NCI-H345 treated with DMSO at 0.1 percent for 48 hours (cell line): Measurements from ENCODE around the gene CCDC28B.
"Not testable (repeated sequence)": the region's sequence is repeated elsewhere in the genome, so short reads cannot be mapped to it uniquely, and the experiment has no call there.

Source experiments
- DNase-seq: peaks from one replicate; lab custom pipeline; 2025; ENCODE audit not compliant: unreplicated experiment; lab: John Stamatoyannopoulos, UW

The CCDC28B gene

DNA sequence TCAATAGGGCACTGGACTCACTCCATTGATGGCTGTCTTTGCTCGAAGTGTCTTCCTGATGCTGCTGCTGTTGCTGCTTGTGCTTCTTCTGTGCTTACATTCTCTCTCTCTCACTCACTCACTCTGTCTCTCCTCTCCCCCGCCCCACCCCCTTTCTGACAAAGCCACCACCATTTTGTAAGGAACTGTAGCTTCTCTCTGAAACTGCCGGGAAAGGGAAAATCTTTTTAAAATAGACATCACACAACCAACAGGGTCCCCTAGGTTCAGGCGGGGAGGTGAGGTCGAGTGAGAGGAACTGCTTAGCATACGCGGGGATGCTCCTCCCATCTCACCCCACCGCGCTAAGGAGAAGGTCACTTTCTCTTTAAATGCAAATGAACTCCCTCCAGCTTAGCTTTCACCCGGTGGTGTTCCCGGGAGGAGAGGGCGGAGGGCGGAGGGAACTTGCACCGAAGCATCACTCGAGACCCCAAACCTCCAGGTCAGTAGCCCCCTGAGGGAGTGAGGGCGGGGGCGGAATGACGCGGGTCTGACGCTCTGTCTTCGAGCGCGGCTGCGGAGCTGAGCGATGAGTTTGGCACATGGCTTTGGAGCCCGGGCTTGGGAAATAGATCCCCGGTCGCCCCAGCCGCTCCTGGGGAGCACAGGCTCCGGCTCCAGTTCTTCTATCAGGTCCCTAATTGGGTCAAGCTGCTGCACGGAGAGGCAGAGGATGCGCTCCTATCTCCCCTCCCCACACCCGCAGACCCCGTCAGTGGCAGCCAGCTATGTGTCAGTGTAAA is at the start of gene CCDC28B:
Gene CCDC28B, plus strand, starts transcription at position 370 of the 785 bp plus-strand sequence. CDS start 1,341 bp downstream, outside the sequence.
- DNase-seq = peak; percentile 39

DNA sequence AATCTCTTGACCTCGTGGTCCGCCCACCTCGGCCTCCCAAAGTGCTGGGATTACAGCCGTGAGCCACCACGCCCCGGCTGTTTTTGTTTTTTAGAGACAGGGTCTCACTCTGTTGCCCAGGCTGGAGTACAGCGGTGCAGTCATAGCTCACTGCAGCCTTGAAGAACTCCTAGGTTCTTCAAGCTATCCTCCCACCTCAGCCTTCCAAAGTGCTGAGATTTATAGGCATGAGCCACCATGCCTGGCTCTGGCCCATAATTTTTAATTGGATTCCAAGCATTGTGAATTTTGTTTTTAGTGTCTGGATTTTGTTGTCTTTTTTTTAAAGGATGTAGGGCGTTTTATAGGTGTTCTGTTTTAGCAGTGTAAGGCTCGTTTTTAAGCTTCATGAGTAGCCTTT is 49.5 kb upstream of the CCDC28B start:
- no peak for DNase-seq

DNA sequence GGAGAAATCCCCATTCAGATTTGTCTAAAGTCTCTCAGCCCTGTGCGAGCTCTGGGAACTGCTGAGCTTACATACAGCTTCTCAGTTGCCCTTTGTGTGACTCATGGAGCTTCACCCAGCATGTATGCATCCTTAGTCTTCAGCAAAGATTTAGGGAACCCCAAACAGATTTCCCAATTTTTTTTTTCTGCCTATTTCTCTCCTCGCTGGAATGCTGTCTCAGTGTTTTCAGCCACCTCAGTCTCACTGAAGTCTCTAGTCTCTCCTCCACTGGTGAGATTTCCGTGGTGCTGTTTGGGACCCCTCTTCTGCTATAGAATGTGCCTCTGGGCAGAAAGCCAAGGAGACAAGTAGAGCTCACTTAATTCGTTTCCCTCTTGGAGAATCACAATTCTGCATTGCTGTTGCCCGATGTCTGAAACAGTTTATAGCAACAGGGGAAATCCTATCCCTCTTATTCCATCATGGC is 49.0 kb upstream of the CCDC28B start:
- peak; percentile 12 for DNase-seq

DNA sequence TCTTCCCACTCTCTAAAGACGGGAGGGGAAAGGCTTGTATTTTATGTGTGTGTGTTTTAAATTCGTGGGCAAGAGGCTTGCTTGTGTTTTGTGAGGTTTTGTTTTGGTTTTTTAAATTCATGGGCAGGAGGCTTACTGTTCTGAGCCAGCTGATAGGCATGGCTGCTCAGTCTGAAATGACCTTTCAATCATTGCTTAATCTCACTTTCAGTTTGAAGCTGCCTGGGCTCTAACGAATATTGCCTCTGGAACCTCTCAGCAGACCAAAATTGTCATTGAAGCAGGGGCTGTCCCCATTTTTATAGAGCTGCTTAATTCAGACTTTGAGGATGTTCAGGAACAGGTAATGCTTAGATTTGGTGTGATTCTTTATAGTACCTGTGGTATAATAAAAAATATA is 41.2 kb upstream of the CCDC28B start:
- DNase-seq = no peak

DNA sequence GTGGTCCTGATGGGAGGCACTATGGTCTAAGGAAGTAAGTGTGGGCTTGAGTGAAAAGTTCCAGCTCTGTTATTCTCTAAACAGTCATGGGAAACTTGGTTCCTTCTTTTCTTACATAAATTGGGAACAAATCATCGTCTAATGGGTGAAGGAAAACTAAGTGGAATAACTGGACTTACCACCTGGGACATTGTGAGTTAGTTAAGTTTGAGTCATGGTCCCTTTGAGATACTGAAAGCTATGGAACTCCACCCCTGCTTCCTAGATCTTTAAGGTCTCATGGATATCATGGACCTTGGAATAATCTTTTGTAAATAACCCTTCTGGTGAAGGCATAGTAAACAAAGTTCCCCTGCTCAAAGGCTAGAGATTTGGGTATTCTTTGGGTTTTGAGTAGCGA is 37.0 kb upstream of the CCDC28B start:
- no peak for DNase-seq

DNA sequence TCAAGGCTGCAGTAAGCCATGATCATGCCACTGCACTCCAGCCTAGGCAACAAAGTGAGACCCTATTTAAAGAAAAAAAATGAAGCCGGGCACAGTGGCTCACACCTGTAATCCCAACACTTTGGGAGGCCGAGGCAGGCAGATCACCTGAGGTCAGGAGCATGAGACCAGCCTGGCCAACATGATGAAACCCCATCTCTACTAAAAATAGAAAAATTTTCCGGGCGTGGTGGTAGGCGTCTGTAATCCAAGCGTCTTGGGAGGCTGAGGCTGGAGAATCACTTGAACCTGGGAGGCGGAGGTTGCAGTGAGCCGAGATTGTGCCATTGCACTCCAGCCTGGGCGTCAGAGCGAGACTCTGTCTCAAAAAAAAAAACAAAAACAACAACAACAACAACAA is 34.8 kb upstream of the CCDC28B start:
- DNase-seq = not testable (repeated sequence)

DNA sequence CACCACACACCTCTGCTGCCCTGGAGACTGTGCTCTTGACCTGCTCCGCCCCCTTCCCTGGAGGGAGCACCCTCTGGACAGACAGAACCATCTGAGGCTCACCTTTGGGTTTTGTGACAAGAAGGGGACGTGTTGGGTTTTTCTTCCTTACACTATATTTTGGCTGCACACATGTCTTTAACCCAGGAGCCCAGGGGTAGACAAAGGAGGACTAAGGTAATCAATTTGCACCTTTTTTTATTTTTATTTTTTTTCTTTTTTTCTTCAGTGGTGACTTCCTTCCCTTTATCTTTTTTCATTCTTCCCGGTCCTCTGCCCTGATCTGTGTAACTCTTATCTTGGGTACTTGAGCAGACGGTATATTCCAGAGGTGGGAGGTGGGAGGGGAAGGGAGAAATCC is 29.4 kb upstream of the CCDC28B start:
- DNase-seq = no peak

DNA sequence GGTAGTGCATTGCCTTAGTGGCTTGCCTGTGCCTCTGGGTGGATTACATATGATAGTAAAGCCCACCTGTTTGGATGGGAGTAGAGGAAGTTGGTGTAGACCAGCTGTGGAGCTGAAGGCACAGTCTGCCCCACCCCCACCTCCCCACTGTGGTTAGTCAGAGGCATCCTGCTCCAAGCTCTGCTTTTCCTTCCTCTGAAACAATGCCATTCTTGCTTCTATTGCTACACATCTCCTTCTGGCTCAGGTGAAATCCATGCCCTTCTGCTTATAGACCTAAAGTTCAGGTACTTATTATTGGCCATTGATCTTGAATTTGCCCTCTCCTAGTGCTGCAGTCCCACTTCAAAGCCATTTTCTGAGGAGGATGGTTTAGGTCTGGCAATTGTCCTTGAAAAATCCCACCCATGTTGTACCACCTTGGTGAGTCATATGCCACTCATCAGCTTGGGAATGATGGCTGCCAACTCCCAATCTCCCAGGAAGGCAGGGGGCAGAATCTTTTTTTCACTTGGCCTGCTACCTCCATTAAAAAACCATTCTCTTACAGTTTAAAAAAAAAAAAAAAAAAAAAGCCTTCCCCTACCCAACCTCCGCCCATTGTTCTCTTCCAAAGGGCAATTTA is 27.7 kb upstream of the CCDC28B start:
- DNase-seq = no peak

DNA sequence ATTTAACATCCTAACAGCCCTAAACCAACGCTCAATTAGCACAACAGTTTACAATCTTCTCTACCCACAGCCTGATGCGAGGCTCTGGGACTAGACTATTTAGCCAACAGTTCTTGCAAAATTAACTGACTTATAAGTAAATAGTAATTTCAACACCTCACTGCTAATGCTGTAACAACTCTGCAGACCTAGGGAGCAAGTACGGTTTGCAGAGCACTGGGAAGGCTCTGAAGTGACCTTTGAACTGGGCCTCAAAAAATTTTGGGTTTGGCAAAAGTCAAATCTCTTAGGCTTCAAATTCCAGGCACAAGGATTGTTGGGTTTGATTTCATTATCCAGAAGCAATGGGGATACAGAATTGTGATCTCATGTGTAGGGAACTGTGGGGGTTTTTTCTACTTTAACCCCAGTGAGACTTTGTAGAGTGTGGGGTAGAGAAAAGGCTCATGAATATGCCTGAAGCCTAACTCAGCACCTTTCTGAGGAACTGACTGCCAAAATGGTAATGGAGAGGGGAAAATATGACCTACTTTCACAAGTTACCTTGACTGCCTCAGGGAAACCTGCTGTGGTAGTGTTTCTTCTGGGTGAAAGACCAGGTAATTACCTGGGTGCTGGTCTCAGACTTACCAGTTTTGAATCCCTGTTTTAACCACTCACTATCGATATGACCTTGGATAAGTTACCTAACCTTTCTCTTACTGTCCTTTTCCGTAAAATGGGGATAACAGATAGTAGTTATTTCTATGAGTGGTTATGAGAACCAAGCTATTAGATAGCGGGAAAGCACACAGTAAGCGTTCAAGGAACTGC is 21.8 kb upstream of the CCDC28B start:
- no peak for DNase-seq

DNA sequence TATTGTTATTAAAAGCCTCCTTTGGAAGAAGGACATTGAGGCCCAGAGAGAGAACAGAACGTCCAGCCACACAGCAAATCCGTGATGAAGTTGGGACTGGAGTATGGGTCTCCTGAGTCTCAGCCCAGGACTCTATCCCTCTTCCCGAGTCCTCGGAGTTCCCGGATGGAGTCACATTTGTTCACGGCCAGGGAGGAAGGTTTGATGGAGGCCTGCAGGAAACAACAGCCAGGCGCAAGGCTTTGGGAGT is 21.3 kb upstream of the CCDC28B start:
- no peak for DNase-seq

DNA sequence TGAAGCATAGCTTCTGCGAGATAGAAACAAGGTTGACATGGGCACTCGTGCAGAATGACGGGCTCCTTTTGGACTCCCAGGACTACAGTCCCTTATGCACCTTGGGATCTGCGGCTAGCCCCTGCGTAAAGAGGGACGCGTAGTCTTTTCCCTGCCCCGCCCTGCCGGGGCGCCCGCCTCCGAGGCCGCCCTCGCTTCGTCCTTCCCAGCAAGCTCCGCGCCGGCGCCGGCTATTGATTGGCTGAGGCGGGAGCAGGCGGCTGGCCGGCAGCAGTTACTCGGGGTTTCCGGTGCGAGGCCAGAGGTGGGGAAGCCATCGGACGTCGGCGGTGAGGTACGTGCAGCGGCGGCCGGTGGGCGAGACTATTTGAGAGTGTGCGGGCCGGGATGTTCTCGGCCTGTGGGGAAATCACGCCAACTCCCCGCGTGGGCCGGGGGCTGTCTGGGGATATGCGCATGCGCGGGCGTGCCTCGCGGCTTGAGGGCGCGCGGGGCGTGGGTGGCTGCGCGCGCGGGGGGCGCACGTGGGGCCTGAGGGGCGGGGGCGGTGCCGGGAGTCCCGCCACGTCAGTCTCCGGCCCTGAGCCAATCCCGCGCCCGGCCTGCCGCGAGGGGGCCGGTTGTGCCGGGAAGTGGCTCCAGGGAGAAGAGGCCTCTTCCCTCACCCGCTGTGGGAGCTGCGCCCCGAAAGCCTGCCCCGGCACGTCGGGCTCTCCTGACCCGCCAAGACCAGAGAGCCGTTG is 20.8 kb upstream of the CCDC28B start, which contains the start of gene TXLNA:
Gene TXLNA, plus strand, starts transcription at position 233 of the 743 bp plus-strand sequence. CDS start 671 bp downstream, outside the sequence.
- DNase-seq = peak; percentile 82

DNA sequence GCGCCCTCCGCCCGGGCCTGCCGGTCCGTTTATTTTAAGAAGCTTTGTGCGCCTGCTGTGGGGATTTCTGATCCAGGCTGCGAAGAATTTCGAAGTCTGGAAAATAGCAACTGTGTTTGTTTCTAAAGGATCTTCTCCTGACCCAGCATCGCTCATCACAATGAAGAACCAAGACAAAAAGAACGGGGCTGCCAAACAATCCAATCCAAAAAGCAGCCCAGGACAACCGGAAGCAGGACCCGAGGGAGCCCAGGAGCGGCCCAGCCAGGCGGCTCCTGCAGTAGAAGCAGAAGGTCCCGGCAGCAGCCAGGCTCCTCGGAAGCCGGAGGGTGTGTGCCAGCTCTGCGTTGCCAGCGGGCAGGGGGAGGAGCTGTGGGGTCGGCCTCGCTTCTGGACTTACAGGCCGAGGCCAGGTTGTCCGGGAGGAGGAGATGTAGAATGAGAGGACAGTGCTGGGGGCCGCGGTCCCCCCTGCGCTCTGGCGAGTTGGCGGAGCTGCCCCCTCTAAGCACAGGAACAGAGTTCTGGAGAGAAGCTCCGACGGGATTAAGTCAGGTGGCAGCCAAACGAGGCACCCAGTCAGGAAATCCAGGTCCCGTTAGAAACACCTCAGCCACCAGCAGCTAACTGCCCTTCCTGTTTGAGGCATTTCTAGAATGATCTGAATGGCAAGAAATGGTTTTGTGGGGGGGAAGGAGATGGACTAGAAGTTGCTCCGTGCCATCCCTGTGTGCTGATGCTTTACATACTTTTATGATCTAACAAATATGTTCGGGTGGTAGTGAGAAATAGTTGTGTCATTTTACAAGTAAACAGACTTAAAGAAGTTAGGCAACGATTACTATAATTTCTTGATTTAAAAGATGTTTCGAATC is 20.0 kb upstream of the CCDC28B start:
- peak; percentile 23 for DNase-seq

DNA sequence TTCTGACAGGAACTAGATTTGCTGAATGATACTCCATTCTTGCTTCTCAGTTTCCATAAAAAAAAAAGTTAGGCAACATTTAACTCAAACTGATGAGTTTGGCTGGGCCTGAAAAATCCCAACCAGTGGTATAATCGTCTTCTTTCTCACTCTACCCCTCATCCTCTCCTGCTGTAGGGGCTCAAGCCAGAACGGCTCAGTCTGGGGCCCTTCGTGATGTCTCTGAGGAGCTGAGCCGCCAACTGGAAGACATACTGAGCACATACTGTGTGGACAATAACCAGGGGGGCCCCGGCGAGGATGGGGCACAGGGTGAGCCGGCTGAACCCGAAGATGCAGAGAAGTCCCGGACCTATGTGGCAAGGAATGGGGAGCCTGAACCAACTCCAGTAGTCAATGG is 19.3 kb upstream of the CCDC28B start:
- DNase-seq = no peak

DNA sequence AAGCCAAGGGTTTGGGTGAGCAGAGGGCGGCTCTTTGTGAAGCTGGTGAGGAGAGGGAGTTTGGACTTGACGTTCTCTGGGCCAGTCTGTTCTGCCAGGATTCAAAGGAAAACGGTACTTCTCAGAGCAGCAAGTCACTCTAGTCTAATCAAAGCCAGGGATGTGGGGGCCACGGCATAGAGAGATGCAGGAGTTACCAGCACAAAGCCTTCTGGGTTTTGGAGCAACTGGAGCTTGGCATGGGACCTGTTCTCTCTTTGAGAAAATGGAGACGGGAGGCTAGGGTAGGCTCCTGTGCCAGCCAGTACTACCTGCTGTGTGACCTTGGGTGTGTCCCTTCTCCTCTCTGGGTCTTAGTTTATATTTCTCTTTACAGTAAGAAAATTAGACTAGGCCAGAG is 18.8 kb upstream of the CCDC28B start:
- DNase-seq = no peak

DNA sequence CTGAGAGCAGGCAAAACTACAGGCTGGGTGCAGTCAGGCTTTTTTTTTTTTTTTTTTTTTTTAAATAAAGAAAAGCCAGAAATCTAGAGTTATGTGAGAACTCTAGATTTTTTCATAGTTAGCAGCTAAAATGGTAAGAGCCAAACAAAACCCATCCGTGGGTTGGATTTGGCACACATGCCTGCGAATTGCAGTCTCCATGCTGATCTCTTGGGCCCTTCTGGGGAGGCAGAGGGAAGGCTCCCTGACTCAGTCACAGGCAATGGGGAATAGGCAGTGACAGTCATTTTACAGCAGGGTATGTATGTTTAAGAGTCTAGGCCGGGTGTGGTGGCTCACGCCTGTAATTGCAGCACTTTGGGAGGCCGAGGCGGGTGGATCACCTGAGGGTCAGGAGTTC is 18.3 kb upstream of the CCDC28B start:
- DNase-seq = no peak

DNA sequence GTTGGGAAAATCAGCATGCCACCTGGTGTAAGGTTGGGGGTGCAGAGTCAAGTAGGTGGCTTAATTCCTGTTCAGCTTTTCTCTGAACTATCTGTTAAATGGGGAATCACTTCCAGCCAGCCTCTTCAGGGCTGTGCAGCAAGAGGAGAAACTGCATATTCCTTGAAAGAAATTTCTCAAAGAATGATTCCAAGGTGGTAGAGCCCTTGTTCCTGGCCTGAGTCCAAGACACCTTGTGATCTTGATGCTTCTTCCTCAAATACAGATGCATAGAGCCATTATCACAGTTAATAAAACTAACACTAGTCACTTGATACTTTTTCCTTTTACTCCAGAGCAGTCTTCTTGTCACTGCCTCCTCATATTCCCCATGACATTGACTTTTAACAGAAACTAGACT is 15.7 kb upstream of the CCDC28B start:
- no peak for DNase-seq

DNA sequence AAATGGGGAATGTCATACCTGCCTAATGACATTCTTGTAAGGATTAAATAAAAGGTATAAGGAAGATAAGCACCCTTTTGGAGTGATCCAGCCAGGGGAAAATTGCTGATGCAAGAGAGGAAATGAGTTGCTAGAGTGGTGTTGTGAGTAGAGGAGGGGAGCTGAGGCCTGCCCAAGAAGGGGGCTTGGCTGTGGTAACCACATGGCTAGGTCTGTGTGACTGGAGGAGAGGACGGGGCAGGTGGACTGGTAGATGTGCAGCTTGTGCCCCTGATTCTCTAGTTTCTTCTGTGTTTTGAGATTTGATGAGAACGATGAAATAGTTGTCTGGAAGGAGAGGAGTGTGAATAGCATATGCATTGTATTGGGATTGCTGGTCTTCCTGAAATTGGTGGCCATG is 14.3 kb upstream of the CCDC28B start:
- DNase-seq = no peak

DNA sequence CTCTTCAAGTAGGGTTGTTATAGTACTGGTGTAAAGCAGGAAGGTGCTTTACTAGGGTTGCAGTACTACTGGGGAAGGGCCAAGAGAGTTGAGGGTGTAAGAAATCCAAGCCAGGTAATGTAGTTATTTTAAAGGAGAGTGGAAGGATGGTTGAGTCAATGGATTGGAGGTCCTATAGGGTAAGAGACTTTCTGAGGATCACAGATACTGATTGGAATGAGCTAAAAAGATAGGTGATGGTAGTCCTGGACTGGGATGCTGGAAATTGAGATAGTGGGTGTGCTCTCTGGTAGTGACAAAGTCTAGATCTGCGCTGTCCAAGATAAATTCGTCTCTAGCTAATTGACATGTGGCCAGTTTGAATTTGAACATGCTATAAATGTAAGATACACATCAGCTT is 13.9 kb upstream of the CCDC28B start:
- DNase-seq = no peak

DNA sequence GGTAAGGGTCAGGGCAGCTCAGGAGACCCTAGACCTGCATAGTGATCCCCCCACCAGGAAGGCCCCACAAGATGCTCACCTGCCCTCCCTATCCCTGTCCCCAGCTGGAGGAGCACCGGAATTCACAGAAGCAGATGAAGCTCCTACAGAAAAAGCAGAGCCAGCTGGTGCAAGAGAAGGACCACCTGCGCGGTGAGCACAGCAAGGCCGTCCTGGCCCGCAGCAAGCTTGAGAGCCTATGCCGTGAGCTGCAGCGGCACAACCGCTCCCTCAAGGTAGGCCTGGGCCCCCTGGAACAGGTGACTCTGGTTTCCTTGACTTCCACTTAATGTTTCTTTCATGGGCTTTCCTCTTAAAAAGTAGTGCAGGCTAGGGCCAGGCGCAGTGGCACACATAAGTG is 12.5 kb upstream of the CCDC28B start:
- no peak for DNase-seq

DNA sequence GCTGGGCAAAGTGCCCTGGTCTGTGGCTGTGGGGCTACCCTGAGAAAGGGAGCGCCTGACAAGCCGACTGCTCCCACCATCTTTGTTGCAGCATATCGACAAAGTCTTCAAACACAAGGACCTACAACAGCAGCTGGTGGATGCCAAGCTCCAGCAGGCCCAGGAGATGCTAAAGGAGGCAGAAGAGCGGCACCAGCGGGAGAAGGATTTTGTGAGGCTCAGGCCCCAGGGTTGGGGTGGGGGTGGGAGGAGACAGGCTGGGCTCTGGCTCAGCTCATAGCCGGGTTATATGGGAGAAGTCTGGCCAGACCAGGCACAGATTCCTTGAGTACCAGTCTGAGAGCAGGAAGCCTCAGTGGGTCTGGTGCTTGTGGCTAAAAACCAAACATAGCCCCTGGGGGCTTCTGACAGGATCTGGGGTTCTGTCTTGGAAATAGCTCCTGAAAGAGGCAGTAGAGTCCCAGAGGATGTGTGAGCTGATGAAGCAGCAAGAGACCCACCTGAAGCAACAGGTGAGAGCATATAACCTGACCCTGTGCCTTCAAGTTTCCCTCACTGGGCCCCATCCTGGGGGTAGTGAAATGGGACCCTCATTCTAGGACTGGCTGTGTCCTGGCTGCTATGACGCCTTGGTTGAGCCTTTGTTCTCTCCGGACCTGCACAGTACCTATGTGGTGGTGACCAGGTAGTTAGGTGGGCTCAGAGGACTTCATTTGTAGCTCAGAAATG is 8.0 kb upstream of the CCDC28B start:
- DNase-seq = no peak
